ENCODE results near the gene FBXL17.

Gene FBXL17

GRCh38 chr5:108083232-108083631, 298.7 kb downstream of the FBXL17 start:
- DNase-seq (ENCODE audit: low spot score), result no peak
- in situ Hi-C loops (cut with MboI; ENCODE audit: low sequenced_read_pairs, unreplicated experiment), result no loop called here
- TF ChIP-seq CTCF (IDR thresholded peaks at IDR 0.05; ENCODE audit: borderline replicate concordance, control extremely low read depth, extremely low read depth, insufficient read depth, missing control alignments), result no peak

GRCh38 chr5:108081707-108082106, 300.2 kb downstream of the FBXL17 start:
- DNase-seq (ENCODE audit: low spot score), result no peak
- no peak for TF ChIP-seq CTCF (IDR thresholded peaks at IDR 0.05; ENCODE audit: borderline replicate concordance, control extremely low read depth, extremely low read depth, insufficient read depth, missing control alignments)
- in situ Hi-C loops (cut with MboI; ENCODE audit: low sequenced_read_pairs, unreplicated experiment), result no loop called here

- DNase-seq (ENCODE audit: low spot score), result no peak
- in situ Hi-C loops (cut with MboI; ENCODE audit: low sequenced_read_pairs, unreplicated experiment), result no loop called here
Measured at GRCh38 chr5:108079753-108080152, 302.1 kb downstream of the FBXL17 start.

GRCh38 chr5:108078882-108079281, 303.0 kb downstream of the FBXL17 start:
- no peak for TF ChIP-seq CTCF (IDR thresholded peaks at IDR 0.05; ENCODE audit: borderline replicate concordance, control extremely low read depth, extremely low read depth, insufficient read depth, missing control alignments)
- in situ Hi-C loops (cut with MboI; ENCODE audit: low sequenced_read_pairs, unreplicated experiment), result no loop called here
- DNase-seq (ENCODE audit: low spot score), result no peak

More at GRCh38 chr5:108079753-108080152, 302.1 kb downstream of the FBXL17 start:
- TF ChIP-seq CTCF (IDR thresholded peaks at IDR 0.05; ENCODE audit: borderline replicate concordance, control extremely low read depth, extremely low read depth, insufficient read depth, missing control alignments), result no peak

GRCh38 chr5:108078345-108078744, 303.6 kb downstream of the FBXL17 start:
- in situ Hi-C loops (cut with MboI; ENCODE audit: low sequenced_read_pairs, unreplicated experiment), result no loop called here
- TF ChIP-seq CTCF (IDR thresholded peaks at IDR 0.05; ENCODE audit: borderline replicate concordance, control extremely low read depth, extremely low read depth, insufficient read depth, missing control alignments), result no peak
- DNase-seq (ENCODE audit: low spot score), result no peak

DNA sequence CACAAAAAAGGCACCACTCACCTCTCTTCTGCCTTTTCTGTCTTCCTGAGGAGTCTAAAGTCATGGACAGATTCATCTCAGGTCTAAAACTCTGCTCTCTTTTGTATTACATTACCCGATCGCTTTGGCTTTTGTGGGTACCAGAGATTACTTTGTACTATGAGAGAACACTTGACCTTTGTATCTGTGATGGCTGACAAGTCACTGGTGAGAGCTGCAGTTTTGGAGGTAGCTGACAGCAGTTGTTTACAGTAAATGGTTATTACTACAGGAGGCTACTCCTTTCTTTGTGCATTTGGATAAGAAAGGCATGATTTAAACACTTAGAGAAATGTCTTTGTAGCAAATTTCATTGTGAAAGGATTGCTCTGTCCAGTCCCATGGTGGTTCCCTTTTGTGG, 307.3 kb downstream of the FBXL17 start:
- in situ Hi-C loops (cut with MboI; ENCODE audit: low sequenced_read_pairs, unreplicated experiment), result no loop called here

More for the DNA sequence above, 307.3 kb downstream of the FBXL17 start:
- no peak for TF ChIP-seq CTCF (IDR thresholded peaks at IDR 0.05; ENCODE audit: borderline replicate concordance, control extremely low read depth, extremely low read depth, insufficient read depth, missing control alignments)
- no peak for DNase-seq (ENCODE audit: low spot score)

Measured in GM13976 (cell line).